HL-60 (cell line): ENCODE results near the gene FGF18.
"Not testable (repeated sequence)": the region's sequence is repeated elsewhere in the genome, so short reads cannot be mapped to it uniquely, and the experiment has no call there.

Experiments
- DNase-seq, 2 experiments: peaks; one replicate each; pipeline ENCODE4 v3.0.0-alpha.2; 2010 to 2020; ENCODE audit warnings: low read depth in 1 of 2, low spot score in 1 of 2
- H3K27ac ChIP-seq: fragments of 250-450 bp; sonication (Bioruptor Pico); replicated peaks from 2 replicates; pipeline ENCODE4 v1.5.1; 2020; ENCODE audit warnings: mild to moderate bottlenecking, moderate library complexity
- H3K27me3 ChIP-seq: fragments of 250-450 bp; sonication (Bioruptor Pico); 2 replicates; pipeline ENCODE4 v1.5.1; 2021; ENCODE audit warnings: mild to moderate bottlenecking, moderate library complexity; ENCODE audit not compliant: insufficient read depth, poor library complexity, severe bottlenecking
- H3K4me3 ChIP-seq: replicated peaks from 2 replicates; pipeline ENCODE4 v1.5.1; 2011; ENCODE audit warnings: mild to moderate bottlenecking, control low read depth, low read length; ENCODE audit not compliant: insufficient read depth
- GABPA ChIP-seq: IDR thresholded peaks from 2 replicates; pipeline ENCODE4 v1.6.1; 2012; ENCODE audit warnings: low read depth
- POLR2AphosphoS5 ChIP-seq: IDR thresholded peaks from 2 replicates; pipeline ENCODE4 v1.6.1; 2012; ENCODE audit warnings: low read depth
- SPI1 ChIP-seq: IDR thresholded peaks from 2 replicates; pipeline ENCODE4 v1.6.1; 2012; ENCODE audit warnings: low read depth, mild to moderate bottlenecking, borderline replicate concordance
- TF ChIP-seq, protein P1 (sequence below): IDR thresholded peaks from one replicate; pipeline ENCODE4 v1.5.1; 2011; ENCODE audit warnings: low read length, control low read depth, inconsistent platforms; ENCODE audit not compliant: insufficient read depth
- TF ChIP-seq, protein P2 (sequence below): IDR thresholded peaks from 2 replicates; pipeline ENCODE4 v1.6.1; 2012; ENCODE audit warnings: low read depth; ENCODE audit not compliant: insufficient replicate concordance

Gene FGF18

DNA sequence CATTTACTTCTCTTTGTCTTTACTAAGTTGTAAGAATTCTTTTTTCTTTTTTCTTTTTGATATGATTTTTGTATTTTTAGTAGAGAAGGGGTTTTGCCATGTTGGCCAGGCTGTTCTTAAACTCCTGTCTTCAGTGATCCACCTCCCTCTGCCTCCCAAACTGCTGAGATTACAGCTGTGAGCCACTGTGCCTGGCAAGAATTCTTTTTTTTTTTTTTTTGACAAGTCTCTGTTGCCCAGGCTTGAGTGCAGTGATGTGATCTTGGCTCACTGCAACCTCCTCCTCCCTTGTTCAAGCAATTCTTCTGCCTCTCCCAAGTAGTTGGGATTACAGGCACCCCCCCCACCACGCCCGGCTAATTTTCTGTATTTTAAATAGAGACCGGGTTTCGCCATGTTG is 21.8 kb upstream of the FGF18 start:
- no peak overlapping the region for H3K27ac ChIP-seq
- no peaks in the 10 kb centered on the region for H3K27me3 ChIP-seq
- TF ChIP-seq SPI1, result no peak
- no peak overlapping the region for H3K4me3 ChIP-seq
- DNase-seq, result no peak

DNA sequence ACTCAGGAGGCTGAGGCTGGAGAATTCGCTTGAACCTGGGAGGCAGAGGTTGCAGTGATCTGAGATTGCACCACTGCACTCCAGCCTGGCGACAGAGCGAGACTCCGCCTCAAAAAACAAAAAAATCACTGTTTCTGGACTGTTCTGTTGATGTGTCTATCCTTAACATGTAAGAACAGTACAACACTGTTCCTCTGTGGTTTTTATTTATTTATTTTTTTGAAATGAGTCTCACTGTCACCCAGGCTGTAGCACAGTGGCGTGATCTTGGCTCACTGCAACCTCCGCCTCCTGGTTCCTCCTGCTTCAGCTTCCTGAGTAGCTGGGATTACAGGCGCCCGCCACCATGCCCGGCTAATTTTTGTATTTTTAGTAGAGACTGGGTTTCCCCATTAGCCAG is 20.8 kb upstream of the FGF18 start:
- not testable (repeated sequence) for DNase-seq, H3K27ac ChIP-seq, H3K27me3 ChIP-seq, H3K4me3 ChIP-seq

DNA sequence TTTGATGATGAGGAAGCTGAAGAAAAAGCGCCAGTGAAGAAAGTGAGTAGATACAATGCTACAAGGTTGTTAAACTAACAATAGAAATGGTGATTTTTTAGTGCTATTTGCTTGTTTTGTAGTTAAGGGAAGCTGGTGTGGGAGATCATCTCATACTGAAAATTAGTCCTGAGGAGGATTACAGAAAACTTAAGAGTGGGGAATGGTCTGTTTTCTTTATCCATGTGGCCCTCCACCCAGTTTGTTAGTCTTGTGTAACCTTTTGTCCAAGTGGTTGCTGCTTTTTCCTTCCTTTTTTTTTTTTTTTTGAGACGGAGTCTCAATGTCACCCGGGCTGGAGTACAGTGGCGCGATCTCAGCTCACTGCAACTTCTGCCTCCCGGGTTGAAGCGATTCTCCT is 19.3 kb upstream of the FGF18 start:
- peak in 1 of 2 experiments; percentile 51 for DNase-seq
- Histone ChIP-seq H3K4me3 (no peak overlapping the region), H3K27me3 (no peaks in the 10 kb centered on the region), H3K27ac (no peak overlapping the region)
- TF ChIP-seq, protein P1, sequence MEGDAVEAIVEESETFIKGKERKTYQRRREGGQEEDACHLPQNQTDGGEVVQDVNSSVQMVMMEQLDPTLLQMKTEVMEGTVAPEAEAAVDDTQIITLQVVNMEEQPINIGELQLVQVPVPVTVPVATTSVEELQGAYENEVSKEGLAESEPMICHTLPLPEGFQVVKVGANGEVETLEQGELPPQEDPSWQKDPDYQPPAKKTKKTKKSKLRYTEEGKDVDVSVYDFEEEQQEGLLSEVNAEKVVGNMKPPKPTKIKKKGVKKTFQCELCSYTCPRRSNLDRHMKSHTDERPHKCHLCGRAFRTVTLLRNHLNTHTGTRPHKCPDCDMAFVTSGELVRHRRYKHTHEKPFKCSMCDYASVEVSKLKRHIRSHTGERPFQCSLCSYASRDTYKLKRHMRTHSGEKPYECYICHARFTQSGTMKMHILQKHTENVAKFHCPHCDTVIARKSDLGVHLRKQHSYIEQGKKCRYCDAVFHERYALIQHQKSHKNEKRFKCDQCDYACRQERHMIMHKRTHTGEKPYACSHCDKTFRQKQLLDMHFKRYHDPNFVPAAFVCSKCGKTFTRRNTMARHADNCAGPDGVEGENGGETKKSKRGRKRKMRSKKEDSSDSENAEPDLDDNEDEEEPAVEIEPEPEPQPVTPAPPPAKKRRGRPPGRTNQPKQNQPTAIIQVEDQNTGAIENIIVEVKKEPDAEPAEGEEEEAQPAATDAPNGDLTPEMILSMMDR, result no peak
- TF ChIP-seq SPI1, result no peak
- TF ChIP-seq, protein P2, sequence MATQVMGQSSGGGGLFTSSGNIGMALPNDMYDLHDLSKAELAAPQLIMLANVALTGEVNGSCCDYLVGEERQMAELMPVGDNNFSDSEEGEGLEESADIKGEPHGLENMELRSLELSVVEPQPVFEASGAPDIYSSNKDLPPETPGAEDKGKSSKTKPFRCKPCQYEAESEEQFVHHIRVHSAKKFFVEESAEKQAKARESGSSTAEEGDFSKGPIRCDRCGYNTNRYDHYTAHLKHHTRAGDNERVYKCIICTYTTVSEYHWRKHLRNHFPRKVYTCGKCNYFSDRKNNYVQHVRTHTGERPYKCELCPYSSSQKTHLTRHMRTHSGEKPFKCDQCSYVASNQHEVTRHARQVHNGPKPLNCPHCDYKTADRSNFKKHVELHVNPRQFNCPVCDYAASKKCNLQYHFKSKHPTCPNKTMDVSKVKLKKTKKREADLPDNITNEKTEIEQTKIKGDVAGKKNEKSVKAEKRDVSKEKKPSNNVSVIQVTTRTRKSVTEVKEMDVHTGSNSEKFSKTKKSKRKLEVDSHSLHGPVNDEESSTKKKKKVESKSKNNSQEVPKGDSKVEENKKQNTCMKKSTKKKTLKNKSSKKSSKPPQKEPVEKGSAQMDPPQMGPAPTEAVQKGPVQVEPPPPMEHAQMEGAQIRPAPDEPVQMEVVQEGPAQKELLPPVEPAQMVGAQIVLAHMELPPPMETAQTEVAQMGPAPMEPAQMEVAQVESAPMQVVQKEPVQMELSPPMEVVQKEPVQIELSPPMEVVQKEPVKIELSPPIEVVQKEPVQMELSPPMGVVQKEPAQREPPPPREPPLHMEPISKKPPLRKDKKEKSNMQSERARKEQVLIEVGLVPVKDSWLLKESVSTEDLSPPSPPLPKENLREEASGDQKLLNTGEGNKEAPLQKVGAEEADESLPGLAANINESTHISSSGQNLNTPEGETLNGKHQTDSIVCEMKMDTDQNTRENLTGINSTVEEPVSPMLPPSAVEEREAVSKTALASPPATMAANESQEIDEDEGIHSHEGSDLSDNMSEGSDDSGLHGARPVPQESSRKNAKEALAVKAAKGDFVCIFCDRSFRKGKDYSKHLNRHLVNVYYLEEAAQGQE, result no peak
- TF ChIP-seq GABPA, result no peak
- no peak for TF ChIP-seq POLR2AphosphoS5

DNA sequence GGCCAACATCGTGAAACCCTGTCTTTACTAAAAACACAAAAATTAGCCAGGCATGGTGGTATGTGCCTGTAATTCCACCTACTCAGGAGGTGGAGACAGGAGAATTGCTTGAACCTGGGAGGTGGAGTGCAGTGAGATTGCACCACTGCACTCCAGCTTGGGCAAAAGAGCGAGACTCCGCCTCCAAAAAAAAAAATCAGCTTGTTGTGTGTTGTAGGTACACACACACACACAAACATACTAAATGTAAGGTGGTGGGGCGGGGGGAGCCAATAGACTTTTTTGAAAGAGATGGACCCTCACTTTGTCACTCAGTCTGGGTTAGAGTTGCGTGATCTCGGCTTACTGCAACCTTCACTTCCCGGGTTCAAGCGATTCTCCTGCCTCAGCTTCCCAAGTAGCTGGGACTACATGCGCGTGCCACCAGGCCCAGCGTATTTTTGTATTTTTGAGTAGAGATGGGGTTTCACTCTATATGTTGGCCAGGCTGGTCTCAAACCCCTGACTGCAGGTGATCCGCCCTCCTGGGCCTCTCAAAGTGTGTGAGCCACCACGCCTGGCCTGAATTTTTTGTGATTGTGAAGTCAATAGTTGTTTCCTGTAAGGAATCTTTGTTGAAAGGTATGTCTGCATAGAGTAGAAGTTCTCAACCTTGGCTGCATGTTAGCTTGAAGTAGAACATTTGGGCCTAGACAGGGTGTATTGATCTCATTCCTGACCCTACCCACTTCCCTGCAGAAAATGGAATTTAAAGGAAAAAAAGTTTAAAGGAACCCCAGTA is 18.1 kb upstream of the FGF18 start:
- H3K27ac ChIP-seq, result no peak overlapping the region
- H3K4me3 ChIP-seq, result no peak overlapping the region
- no peak for TF ChIP-seq SPI1
- peak; percentile 11; the same call in 1 of the 2 replicates for TF ChIP-seq POLR2AphosphoS5
- no peaks in the 10 kb centered on the region for H3K27me3 ChIP-seq
- DNase-seq, result peak in 1 of 2 experiments; percentile 63

DNA sequence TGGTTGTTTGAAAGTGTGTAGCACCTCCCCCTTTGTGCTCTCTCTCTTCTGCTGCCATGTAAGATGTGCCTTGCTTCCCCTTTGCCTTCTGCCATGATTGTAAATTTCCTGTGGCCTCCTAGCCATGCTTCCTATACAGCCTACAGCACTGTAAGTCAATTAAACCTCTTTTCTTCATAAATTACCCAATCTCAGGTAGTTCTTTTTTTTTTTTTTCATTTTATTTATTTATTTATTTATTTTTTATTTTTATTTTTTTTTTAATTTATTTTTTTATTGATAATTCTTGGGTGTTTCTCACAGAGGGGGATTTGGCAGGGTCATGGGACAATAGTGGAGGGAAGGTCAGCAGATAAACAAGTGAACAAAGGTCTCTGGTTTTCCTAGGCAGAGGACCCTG is 16.7 kb upstream of the FGF18 start:
- not testable (repeated sequence) for H3K27me3 ChIP-seq, H3K4me3 ChIP-seq, H3K27ac ChIP-seq, DNase-seq

DNA sequence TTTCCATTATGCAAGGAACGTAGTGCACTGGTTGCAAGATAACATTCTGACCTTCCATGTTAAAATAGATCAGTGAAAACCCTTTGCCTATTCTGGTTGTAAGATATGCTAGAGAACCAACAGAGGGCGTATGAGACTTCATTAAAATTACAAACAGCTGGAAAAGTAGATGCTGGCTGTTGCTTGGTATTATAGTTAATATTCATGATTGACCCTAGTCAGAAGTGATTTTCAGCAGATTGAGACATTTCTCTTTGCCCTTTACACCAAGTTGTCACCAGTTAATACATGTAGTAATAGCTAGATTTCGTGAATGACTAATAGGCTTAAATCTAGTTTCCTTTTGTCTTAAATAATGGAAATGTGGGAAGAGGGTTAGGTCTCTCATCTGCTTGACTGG is 13.8 kb upstream of the FGF18 start:
- no peak overlapping the region for H3K4me3 ChIP-seq
- peak in 1 of 2 experiments; percentile 52 for DNase-seq
- TF ChIP-seq GABPA (no peak), SPI1 (no peak)
- TF ChIP-seq, protein P2, result no peak
- TF ChIP-seq, protein P1, result peak; percentile 14
- H3K27ac ChIP-seq, result no peak overlapping the region
- H3K27me3 ChIP-seq, result no peaks in the 10 kb centered on the region
